ENCODE results near the gene PRSS16. TPM values are rescaled to one million over a fixed set of nuclear protein-coding genes. Genes with fewer than 3 reads are reported as not detected.

The PRSS16 gene
- total and polyA plus RNA-seq, 2 experiments from 2014 or later: 8.7 to 11.8 TPM

DNA sequence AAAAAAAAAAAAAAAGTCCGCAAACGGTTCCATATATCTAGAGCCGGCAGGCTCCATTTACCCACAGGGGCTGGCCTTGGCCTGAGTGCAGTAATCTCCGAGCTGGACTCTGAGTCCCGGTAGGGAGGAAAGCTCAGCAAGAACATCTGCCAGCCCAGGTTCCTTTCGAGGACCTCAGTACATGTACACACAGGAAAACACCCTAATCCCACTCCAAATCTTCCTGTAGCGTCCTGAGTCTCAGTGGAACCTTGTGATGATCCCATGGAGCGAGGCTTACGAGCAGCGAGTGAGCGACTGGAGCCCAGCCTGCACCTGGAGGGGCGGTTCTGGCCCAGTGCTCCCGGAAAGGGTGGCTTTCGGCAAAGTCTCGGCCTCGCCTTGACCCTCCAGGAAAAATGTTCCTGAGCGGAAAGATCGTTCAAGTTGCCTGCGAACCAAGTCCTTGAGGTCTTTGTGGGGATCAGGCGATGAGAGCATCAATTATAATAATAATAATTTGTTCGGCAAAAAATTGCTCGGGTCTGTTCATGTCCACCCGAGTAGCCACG lies 32.1 kb downstream of the PRSS16 start:
- peaks cover 20% of the 10 kb centered on the region for H3K27me3 ChIP-seq (ENCODE audit: insufficient read depth)
- DNase-seq (ENCODE audit: low spot score): peak; percentile 63
- H4K20me1 ChIP-seq (replicated peaks; ENCODE audit: insufficient read depth): no peaks in the 10 kb centered on the region
- H3K4me2 ChIP-seq: peak overlapping the region; percentile 56
- Mint-ChIP-seq H3K9me3 (no peaks in the 10 kb centered on the region), H3K4me1 (peaks cover under 1% of the 10 kb centered on the region; the same call in 2 of the 3 replicates), H3K27ac (no peak overlapping the region), H3K36me3 (ENCODE audit: low read depth) (no peaks in the 10 kb centered on the region), H3K4me3 (peak overlapping the region; percentile 84), H3K27me3 (ENCODE audit: insufficient read depth, low read depth, poor library complexity) (peaks cover 44% of the 10 kb centered on the region)
- no peaks in the 10 kb centered on the region; the same call in 1 of the 2 replicates for H3F3A ChIP-seq (replicated peaks; ENCODE audit: low read depth)
- no peaks in the 10 kb centered on the region for H3K9me2 ChIP-seq (ENCODE audit: insufficient read depth)
- H3K27ac ChIP-seq (ENCODE audit: low read depth): no peak overlapping the region
- ATAC-seq: peak; percentile 82
- H3K36me3 ChIP-seq (ENCODE audit: insufficient read depth): no peaks in the 10 kb centered on the region
- peak overlapping the region; percentile 76 for H3K4me3 ChIP-seq
- no peaks in the 10 kb centered on the region for H3K79me2 ChIP-seq (replicated peaks; ENCODE audit: insufficient read depth)
- H2AFZ ChIP-seq: peak overlapping the region; percentile 93
- peaks cover 6% of the 10 kb centered on the region for H3K4me1 ChIP-seq (ENCODE audit: insufficient read depth)
- TF ChIP-seq, protein P1, sequence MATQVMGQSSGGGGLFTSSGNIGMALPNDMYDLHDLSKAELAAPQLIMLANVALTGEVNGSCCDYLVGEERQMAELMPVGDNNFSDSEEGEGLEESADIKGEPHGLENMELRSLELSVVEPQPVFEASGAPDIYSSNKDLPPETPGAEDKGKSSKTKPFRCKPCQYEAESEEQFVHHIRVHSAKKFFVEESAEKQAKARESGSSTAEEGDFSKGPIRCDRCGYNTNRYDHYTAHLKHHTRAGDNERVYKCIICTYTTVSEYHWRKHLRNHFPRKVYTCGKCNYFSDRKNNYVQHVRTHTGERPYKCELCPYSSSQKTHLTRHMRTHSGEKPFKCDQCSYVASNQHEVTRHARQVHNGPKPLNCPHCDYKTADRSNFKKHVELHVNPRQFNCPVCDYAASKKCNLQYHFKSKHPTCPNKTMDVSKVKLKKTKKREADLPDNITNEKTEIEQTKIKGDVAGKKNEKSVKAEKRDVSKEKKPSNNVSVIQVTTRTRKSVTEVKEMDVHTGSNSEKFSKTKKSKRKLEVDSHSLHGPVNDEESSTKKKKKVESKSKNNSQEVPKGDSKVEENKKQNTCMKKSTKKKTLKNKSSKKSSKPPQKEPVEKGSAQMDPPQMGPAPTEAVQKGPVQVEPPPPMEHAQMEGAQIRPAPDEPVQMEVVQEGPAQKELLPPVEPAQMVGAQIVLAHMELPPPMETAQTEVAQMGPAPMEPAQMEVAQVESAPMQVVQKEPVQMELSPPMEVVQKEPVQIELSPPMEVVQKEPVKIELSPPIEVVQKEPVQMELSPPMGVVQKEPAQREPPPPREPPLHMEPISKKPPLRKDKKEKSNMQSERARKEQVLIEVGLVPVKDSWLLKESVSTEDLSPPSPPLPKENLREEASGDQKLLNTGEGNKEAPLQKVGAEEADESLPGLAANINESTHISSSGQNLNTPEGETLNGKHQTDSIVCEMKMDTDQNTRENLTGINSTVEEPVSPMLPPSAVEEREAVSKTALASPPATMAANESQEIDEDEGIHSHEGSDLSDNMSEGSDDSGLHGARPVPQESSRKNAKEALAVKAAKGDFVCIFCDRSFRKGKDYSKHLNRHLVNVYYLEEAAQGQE (IDR thresholded peaks at IDR 0.05; ENCODE audit: unreplicated experiment): no peak
- no peak for TF ChIP-seq STAT1 (IDR thresholded peaks at IDR 0.05; ENCODE audit: unreplicated experiment)
- TF ChIP-seq, protein P2, sequence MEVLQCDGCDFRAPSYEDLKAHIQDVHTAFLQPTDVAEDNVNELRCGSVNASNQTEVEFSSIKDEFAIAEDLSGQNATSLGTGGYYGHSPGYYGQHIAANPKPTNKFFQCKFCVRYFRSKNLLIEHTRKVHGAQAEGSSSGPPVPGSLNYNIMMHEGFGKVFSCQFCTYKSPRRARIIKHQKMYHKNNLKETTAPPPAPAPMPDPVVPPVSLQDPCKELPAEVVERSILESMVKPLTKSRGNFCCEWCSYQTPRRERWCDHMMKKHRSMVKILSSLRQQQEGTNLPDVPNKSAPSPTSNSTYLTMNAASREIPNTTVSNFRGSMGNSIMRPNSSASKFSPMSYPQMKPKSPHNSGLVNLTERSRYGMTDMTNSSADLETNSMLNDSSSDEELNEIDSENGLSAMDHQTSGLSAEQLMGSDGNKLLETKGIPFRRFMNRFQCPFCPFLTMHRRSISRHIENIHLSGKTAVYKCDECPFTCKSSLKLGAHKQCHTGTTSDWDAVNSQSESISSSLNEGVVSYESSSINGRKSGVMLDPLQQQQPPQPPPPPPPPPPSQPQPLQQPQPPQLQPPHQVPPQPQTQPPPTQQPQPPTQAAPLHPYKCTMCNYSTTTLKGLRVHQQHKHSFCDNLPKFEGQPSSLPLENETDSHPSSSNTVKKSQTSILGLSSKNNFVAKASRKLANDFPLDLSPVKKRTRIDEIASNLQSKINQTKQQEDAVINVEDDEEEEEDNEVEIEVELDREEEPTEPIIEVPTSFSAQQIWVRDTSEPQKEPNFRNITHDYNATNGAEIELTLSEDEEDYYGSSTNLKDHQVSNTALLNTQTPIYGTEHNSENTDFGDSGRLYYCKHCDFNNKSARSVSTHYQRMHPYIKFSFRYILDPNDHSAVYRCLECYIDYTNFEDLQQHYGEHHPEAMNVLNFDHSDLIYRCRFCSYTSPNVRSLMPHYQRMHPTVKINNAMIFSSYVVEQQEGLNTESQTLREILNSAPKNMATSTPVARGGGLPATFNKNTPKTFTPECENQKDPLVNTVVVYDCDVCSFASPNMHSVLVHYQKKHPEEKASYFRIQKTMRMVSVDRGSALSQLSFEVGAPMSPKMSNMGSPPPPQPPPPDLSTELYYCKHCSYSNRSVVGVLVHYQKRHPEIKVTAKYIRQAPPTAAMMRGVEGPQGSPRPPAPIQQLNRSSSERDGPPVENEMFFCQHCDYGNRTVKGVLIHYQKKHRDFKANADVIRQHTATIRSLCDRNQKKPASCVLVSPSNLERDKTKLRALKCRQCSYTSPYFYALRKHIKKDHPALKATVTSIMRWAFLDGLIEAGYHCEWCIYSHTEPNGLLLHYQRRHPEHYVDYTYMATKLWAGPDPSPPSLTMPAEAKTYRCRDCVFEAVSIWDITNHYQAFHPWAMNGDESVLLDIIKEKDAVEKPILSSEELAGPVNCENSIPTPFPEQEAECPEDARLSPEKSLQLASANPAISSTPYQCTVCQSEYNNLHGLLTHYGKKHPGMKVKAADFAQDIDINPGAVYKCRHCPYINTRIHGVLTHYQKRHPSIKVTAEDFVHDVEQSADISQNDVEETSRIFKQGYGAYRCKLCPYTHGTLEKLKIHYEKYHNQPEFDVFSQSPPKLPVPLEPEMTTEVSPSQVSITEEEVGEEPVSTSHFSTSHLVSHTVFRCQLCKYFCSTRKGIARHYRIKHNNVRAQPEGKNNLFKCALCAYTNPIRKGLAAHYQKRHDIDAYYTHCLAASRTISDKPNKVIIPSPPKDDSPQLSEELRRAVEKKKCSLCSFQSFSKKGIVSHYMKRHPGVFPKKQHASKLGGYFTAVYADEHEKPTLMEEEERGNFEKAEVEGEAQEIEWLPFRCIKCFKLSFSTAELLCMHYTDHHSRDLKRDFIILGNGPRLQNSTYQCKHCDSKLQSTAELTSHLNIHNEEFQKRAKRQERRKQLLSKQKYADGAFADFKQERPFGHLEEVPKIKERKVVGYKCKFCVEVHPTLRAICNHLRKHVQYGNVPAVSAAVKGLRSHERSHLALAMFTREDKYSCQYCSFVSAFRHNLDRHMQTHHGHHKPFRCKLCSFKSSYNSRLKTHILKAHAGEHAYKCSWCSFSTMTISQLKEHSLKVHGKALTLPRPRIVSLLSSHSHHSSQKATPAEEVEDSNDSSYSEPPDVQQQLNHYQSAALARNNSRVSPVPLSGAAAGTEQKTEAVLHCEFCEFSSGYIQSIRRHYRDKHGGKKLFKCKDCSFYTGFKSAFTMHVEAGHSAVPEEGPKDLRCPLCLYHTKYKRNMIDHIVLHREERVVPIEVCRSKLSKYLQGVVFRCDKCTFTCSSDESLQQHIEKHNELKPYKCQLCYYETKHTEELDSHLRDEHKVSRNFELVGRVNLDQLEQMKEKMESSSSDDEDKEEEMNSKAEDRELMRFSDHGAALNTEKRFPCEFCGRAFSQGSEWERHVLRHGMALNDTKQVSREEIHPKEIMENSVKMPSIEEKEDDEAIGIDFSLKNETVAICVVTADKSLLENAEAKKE (CRISPR knock-in tag; IDR thresholded peaks at IDR 0.05): no peak
